Endothelial cell of umbilical vein (primary cell): ENCODE results near the gene FBXO3.

Source experiments
- EZH2 ChIP-seq: IDR thresholded peaks from 2 replicates; pipeline ENCODE4 v1.6.1; 2012; ENCODE audit warnings: borderline replicate concordance, low read depth, mild to moderate bottlenecking, moderate library complexity, low read length, inconsistent platforms; ENCODE audit not compliant: severe bottlenecking
- FOS ChIP-seq: IDR thresholded peaks from 2 replicates; pipeline ENCODE4 v1.6.1; 2011; ENCODE audit warnings: mild to moderate bottlenecking, low read length, moderate library complexity, borderline replicate concordance; ENCODE audit not compliant: insufficient read depth
- GATA2 ChIP-seq: IDR thresholded peaks from 2 replicates; pipeline ENCODE4 v1.7.0; 2011; ENCODE audit warnings: low read depth, mild to moderate bottlenecking, moderate library complexity, mixed read lengths, low read length; ENCODE audit not compliant: insufficient read length, insufficient read depth
- JUN ChIP-seq: IDR thresholded peaks from 2 replicates; pipeline ENCODE4 v1.6.1; 2011; ENCODE audit warnings: borderline replicate concordance, low read depth; ENCODE audit not compliant: insufficient read length, insufficient read depth
- MYC ChIP-seq: IDR thresholded peaks from one replicate; pipeline ENCODE4 v1.6.1; 2011; ENCODE audit warnings: mild to moderate bottlenecking, low read depth, low read length
- POLR2A ChIP-seq: IDR thresholded peaks from 2 replicates; pipeline ENCODE4 v1.6.1; 2012; ENCODE audit warnings: low read depth, mild to moderate bottlenecking, control low read depth, low read length
- POLR2AphosphoS5 ChIP-seq: IDR thresholded peaks from 2 replicates; pipeline ENCODE4 v1.6.1; 2012; ENCODE audit warnings: low read depth, mild to moderate bottlenecking, control low read depth, low read length, moderate library complexity; ENCODE audit not compliant: insufficient read depth
- TF ChIP-seq, protein P1 (sequence below), 2 donors: IDR thresholded peaks; 1 replicate in 1 of 2; 2 replicates in 1 of 2; pipeline ENCODE4 v1.5.1; 2011; ENCODE audit warnings: low read length in 2 of 2, mild to moderate bottlenecking in 2 of 2, moderate library complexity in 2 of 2, control low read depth in 1 of 2, inconsistent platforms in 1 of 2, low read depth in 1 of 2; ENCODE audit not compliant: insufficient read depth in 1 of 2; ENCODE audit errors: extremely low read depth in 1 of 2
- TF ChIP-seq, protein P2 (sequence below): IDR thresholded peaks from 2 replicates; pipeline ENCODE4 v1.6.1; 2011; ENCODE audit not compliant: insufficient read depth, insufficient read length

DNA sequence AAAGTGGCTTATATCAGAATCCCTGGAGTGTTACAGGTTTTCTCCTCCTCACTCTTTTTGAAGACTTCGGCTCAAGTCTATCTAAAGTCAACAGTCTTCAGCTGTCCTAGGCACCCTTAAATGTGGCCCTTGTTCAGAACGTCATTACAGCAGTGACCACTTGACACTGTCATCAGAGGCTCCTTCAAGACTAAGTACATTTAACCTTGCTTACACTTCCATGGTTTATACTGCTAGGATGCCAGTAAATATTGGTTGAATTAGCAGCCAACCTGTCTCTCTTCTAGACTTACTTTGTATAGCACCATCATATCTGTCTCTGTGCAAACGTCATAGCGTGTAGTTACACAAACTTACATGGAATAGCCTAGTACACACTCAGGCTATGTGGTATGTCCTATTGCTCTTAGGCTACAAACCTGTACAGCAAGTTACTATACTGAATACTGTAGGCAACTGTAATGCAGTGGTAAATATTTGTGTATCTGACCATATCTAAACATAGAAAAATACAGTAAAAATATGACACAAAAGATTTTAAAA is 60.4 kb downstream of the FBXO3 start:
- TF ChIP-seq POLR2A (no peak), FOS (no peak), JUN (no peak), EZH2 (no peak), POLR2AphosphoS5 (no peak), MYC (no peak), GATA2 (no peak)
- TF ChIP-seq, protein P1, sequence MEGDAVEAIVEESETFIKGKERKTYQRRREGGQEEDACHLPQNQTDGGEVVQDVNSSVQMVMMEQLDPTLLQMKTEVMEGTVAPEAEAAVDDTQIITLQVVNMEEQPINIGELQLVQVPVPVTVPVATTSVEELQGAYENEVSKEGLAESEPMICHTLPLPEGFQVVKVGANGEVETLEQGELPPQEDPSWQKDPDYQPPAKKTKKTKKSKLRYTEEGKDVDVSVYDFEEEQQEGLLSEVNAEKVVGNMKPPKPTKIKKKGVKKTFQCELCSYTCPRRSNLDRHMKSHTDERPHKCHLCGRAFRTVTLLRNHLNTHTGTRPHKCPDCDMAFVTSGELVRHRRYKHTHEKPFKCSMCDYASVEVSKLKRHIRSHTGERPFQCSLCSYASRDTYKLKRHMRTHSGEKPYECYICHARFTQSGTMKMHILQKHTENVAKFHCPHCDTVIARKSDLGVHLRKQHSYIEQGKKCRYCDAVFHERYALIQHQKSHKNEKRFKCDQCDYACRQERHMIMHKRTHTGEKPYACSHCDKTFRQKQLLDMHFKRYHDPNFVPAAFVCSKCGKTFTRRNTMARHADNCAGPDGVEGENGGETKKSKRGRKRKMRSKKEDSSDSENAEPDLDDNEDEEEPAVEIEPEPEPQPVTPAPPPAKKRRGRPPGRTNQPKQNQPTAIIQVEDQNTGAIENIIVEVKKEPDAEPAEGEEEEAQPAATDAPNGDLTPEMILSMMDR (IDR thresholded peaks at IDR 0.05; ENCODE audit: extremely low read depth in 1 of 2, insufficient read depth in 1 of 2, low read depth in 1 of 2, low read length in 2 of 2): no peak
- TF ChIP-seq, protein P2, sequence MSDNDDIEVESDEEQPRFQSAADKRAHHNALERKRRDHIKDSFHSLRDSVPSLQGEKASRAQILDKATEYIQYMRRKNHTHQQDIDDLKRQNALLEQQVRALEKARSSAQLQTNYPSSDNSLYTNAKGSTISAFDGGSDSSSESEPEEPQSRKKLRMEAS: no peak
